AG10803 (cell line): ENCODE results near the gene MTUS2.

Experiments
- DNase-seq: peaks from one replicate; pipeline ENCODE4 v3.0.0; 2010; ENCODE audit warnings: low read depth
- H3K4me3 ChIP-seq: 2 replicates; pipeline ENCODE4 v1.5.1; 2011; ENCODE audit warnings: mild to moderate bottlenecking, low read length, control low read depth
- TF ChIP-seq, protein P1 (sequence below): conservative IDR thresholded peaks from 2 replicates; pipeline ENCODE4 v1.5.1; 2011; ENCODE audit warnings: mild to moderate bottlenecking, low read length, control low read depth, inconsistent platforms

MTUS2 gene

DNA sequence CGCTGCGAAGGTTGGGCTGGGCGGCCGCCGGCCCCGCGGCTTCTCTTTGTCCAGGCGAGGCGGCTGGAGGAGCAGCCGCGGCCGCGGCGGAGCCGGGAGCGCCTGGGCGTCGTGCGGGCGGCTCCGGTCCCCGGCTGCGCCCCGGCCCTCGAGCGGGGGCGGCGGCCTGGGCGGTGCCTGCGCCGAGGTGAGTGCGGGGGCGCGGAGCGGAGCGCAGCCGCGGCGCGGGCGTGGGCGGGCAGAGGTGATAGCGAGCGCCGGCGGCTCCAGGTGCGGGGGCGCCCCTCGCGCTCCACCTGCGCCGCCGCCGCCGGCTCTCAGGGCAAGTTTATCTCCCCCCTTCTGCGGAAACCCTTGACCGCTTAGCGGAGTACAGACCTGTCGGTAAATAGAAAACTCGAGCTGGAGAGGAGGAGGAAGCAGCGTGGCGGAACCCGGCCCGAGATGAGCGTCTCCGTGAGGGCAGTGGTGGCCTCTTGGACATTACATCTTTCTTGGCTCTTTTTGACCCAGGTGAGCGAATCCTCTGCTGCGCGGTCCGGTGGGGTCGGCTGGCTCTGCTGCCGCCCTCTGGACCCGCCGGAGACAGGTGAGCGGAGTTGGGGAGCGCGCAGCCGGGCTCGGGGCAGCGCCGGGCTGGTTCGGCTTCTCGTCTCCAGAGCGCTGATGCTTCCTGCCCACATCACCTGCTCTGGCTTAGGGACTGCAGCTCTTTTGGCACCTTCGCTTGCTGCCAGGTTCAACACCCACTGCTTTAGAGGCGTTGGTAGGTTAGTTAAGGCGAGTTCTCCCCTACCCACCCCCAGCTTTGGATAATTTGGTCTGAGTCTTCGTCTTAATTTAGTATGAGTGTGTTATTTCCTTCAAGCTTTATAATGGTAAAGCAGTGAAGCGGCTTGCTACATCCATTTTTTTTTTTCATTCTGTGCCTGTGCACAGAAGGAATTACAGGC, at the start of gene MTUS2:
Gene MTUS2 (plus strand): TSS at position 241 of the 953 bp plus-strand sequence.
- TF ChIP-seq, protein P1, sequence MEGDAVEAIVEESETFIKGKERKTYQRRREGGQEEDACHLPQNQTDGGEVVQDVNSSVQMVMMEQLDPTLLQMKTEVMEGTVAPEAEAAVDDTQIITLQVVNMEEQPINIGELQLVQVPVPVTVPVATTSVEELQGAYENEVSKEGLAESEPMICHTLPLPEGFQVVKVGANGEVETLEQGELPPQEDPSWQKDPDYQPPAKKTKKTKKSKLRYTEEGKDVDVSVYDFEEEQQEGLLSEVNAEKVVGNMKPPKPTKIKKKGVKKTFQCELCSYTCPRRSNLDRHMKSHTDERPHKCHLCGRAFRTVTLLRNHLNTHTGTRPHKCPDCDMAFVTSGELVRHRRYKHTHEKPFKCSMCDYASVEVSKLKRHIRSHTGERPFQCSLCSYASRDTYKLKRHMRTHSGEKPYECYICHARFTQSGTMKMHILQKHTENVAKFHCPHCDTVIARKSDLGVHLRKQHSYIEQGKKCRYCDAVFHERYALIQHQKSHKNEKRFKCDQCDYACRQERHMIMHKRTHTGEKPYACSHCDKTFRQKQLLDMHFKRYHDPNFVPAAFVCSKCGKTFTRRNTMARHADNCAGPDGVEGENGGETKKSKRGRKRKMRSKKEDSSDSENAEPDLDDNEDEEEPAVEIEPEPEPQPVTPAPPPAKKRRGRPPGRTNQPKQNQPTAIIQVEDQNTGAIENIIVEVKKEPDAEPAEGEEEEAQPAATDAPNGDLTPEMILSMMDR, result no peak
- peak within 1 kb of the TSS; percentile 39 for H3K4me3 ChIP-seq
- DNase-seq, result no peak

DNA sequence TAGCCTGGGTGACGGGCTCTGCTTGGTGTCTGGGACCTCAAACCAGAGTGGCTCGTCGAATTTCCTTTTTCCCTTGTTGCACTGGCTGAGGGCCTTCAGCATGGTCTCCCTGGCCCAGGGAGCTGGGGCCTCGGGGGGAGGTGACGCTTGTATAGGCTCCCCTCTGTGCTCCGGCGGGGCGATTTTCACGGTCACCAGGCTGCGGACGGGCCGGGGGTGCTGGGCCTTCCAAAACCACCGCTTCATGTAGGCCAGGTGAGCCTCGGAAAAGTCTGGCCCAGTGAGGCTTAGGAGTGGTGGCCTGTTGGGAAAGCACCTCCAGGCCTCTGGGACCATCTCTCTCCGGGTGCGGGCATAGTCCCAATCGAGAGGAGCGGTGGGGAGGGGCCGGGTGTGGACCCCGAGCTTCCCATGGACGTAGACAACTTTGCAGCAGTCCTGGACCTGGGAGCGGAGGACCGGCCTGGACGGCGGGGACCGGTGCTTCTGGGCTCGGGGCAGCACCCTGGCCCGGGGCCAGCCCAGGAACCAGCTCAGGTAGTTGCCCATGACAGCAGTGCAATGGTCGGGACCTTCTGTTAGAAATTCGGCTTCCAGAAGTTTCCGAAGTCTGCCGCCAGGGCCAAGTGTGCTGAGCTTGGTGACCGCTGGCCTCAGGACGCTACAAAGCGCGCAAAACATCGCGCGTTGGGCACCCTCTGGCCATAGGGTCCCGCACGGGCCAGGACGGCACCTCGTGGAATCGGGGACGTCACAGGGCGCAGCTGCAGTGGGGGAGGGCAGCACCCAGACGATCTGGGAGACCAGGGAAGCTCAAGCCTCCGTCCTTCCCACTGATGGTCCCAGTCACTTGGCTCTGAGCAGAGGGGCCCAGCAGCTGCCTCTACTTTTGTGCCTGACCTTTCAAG, 41.6 kb upstream of the MTUS2 start:
- DNase-seq, result no peak
- TF ChIP-seq, protein P1, result no peak
- no peak overlapping the region for H3K4me3 ChIP-seq

DNA sequence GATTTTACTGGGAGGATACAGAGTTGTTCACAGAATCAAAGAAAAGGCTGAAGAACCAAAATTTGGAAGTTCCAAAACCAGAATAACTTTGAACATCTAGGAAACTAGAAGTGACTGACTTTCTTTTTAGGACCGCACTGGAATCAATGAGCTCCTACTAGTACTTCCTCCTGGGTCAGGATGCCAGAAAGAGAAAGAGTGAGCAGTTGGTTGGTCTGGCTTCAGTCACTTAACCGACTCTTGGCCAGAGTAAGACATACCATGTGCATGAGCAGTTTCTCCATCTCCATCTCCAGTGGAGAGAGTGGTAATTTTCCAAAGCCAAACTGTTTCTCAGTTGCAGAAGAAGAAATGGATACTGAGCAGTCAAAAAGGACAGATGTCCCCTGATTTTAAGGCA, 27.1 kb upstream of the MTUS2 start:
- DNase-seq, result peak; percentile 93
- TF ChIP-seq, protein P1, result no peak
- no peak overlapping the region for H3K4me3 ChIP-seq

DNA sequence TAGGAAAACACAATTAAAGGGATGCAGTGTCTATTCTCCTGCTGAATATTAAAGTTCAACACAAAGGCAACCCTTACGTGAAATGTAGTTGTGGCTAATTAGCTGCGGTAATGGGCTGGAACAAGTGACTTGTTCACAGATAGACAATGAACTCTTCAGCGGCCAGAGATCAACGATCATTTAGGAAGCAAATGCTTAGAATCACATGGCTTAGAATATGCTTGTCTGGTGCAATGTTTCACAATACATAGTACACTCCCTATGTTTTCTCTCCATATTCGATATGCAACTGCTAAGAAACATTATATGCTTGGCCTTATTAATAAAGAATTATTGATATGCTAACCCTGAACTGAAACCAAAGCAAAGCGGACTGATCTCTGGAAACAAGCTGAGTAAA, 25.7 kb upstream of the MTUS2 start:
- no peak for DNase-seq
- TF ChIP-seq, protein P1, result no peak
- H3K4me3 ChIP-seq, result no peak overlapping the region

DNA sequence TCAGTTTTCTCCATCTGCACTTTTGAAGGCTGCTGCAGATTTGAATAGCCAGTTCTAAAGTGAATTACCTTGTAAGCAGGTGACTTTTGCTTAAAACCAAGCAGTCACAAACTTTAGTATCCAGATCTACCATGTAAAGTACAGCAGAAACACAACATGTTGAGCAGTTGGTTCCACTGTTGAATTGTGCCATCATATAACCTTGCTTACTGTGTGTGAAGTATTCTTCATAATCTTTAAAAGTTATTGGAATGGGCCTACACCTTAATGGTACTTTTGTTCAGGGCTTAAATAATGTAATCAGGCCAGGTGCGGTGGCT, 23.2 kb upstream of the MTUS2 start:
- no peak for DNase-seq
- no peak overlapping the region for H3K4me3 ChIP-seq
- TF ChIP-seq, protein P1, result no peak

DNA sequence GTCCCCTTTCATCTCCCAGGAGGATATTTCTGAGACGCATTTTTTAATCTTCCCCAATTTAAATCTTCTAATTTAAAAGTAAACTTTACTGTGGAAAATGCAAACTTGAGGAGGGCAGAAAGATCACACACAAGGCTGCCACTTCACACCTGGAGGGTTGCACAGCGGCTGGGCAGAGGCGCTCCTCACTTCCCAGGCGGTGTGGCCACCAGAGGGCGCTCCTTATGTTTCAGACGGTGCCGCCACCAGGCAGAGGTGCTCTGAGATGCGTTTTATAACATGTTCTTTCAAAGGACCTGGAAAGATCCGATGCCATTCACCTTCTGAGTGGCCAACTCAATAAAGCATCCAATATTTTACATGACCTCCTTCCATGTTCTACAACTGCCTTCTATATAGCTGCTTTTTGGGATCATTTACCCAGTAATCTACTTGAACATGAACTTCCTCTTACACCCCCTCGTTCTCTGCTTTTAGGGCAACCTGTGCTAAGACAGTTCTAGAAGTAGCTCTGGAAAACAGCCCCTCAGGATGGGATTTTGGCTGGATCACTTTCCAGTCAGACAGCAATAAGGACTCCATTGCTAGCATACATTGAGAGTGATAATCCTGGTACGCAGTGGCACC, 14.8 kb upstream of the MTUS2 start:
- no peak overlapping the region for H3K4me3 ChIP-seq
- no peak for DNase-seq
- TF ChIP-seq, protein P1, result peak; percentile 37
